Sciatic nerve (tissue), 2 donors: Measurements from ENCODE around the gene C19orf33. TPM values are rescaled to one million over a fixed set of nuclear protein-coding genes. Genes with fewer than 3 reads are reported as not detected.

Source experiments
- ATAC-seq: fragments of 200-7000 bp; cut with Tn5 transposase; one replicate; pipeline ENCODE4 v1.9.1; 2020; ENCODE audit warnings: mild to moderate bottlenecking, moderate library complexity
- DNase-seq: peaks from one replicate; pipeline ENCODE4 v3.0.0-alpha.2; 2020; ENCODE audit warnings: low spot score
- intact Hi-C: fragments of 100-400 bp; cut with DNase I; formaldehyde crosslinking; loops from one replicate; pipeline ENCODE4 v1.14.2; 2022
- total RNA-seq: library from RNA; stranded (reverse); fragmentation: NEBNext Ultra II Directional; extraction: Animal tissue kit (Norgen Biotek cat#: 25700); gene quantifications from one replicate; pipeline ENCODE4 v1.2.1, GENCODE V29; 2021
- donor health status: DM: no; HTN: no; CAD: no.
- donor health status: DM: no; HTN: no; CAD: no.

Gene C19orf33
- total RNA-seq, 1 donor from 2014 or later = 25.8 TPM

DNA sequence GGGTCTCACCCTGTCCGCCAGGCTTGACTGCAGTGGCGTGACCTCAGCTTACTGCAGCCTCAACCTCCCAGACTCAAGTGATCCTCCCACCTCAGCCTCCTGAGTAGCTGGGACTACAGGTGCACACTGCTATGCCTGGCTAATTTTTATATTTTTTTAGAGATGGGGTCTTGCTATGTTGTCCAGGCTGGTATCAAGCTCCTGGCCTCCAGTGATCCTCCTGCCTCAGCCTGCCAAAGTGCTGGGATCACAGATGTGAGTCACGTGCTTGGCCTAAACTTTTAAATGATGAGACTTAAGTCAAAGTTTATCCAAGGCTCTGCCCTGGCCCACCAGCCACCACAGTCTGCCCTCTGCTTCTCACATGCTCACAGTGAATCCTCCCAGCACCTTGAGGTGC is 2.2 kb downstream of the C19orf33 start:
- no peak for ATAC-seq
- DNase-seq = no peak
- intact Hi-C loops = no loop called here

GRCh38 chr19:38307076-38307475 is 3.0 kb downstream of the C19orf33 start:
- no peak for ATAC-seq
- DNase-seq = no peak
- intact Hi-C loops = no loop called here

DNA sequence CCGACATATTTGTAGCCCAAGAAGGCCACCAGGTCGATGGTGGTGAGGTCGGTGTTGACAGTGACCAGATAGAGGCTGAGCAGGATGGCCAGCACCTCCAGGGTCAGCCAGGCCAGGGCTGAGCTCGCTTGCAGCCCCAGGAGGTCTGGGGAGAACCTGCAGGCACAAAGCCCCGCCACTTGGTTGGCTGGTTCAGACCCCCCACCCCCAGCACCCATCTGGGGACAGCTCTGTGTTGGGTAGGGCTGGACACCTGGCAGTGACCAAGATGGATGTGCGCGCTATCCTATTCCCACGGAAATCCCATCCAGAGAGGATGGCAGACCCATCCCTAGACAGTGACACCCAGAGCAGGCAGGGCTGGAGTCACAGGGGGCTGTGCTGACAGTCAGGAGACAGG is 3.5 kb downstream of the C19orf33 start:
- ATAC-seq (no peak), DNase-seq (no peak)
- intact Hi-C loops = no loop called here

GRCh38 chr19:38308006-38308766 is 4.1 kb downstream of the C19orf33 start:
- DNase-seq = no peak
- intact Hi-C loops = no loop called here
- no peak for ATAC-seq

DNA sequence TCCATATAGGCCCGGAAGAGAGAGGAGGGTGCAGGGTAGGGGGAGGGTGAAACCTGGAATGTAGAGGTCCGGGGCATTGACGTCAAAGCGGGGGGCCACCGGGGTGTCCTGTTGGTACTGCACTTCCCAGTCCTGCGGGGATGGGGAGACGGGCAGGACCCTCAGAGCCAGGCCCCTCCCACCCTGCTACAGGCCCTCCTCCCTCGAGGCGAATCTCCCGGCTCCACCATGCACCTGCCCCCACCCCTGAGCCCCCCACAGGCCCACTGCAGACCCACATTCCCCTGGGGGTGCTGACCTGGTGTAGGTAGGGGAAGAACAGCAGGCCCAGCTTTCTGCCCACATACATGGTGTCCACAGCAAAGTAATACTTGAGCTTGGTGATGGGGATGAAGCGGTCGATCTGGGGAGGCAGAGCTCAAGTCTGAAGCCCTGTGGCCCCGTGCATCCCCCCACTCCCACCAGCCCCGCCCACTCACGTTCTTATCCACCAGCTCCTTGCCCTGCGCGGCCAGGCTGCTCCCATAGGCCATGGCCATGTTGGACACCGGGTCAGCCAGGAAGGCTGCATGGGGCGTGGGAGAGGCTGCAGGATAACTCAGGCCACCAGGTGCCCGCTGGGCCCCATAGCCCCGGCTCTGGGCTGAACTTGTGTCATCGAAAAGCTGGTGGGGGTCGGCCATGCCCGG is 5.0 kb downstream of the C19orf33 start:
- ATAC-seq = no peak
- intact Hi-C loops = no loop called here
- DNase-seq = no peak

DNA sequence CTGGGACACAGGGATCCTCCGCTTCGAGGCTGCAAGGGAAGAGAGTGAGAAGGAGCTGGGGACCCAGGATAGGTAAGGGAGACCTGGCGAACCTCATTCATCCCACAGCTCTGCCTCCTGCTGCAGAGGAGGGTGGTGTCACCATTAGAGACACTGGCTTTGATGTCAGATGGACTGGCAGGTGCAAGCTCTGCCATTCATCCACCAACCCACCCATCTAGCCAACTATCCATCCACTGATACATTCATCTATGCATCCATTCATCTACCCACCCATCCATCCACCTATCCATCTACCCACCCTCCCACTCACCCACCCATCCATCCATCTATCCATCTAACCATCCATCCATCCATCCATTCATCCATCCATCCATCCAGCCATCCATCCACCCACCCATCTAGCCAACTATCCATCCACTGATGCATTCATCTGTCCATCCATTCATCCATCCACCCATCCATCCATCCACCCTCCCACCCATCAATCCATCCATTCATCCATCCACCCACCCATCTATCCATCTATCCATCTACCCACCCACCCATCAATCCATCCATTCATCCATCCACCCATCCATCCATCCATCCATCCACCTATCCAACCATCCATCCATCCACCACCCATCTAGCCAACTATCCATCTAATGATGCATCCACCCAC is 5.7 kb downstream of the C19orf33 start:
- DNase-seq (no peak), ATAC-seq (no peak)
- intact Hi-C loops = no loop called here

GRCh38 chr19:38310279-38310670 is 6.2 kb downstream of the C19orf33 start:
- intact Hi-C loops = no loop called here
- DNase-seq = no peak
- ATAC-seq = no peak

GRCh38 chr19:38310986-38311385 is 6.9 kb downstream of the C19orf33 start:
- intact Hi-C loops = no loop called here
- ATAC-seq = no peak
- no peak for DNase-seq

GRCh38 chr19:38315657-38316476 is 11.8 kb downstream of the C19orf33 start, which contains the start of gene YIF1B:
Gene YIF1B, minus strand, starts transcription at chr19:38315947. Its CDS starts 30 bp downstream, at chr19:38315917.
- peak; percentile 96 for DNase-seq
- intact Hi-C loops = no loop called here
- peak; percentile 97 for ATAC-seq

- intact Hi-C loops = no loop called here
- ATAC-seq (no peak), DNase-seq (no peak)
These were observed 12.5 kb downstream of the C19orf33 start for GRCh38 chr19:38316477-38317067.

GRCh38 chr19:38317104-38317612 is 13.1 kb downstream of the C19orf33 start:
- ATAC-seq (no peak), DNase-seq (no peak)
- intact Hi-C loops = no loop called here

- intact Hi-C loops = no loop called here
- ATAC-seq = no peak
- DNase-seq = no peak
These were observed 14.6 kb downstream of the C19orf33 start for GRCh38 chr19:38318660-38319059.

DNA sequence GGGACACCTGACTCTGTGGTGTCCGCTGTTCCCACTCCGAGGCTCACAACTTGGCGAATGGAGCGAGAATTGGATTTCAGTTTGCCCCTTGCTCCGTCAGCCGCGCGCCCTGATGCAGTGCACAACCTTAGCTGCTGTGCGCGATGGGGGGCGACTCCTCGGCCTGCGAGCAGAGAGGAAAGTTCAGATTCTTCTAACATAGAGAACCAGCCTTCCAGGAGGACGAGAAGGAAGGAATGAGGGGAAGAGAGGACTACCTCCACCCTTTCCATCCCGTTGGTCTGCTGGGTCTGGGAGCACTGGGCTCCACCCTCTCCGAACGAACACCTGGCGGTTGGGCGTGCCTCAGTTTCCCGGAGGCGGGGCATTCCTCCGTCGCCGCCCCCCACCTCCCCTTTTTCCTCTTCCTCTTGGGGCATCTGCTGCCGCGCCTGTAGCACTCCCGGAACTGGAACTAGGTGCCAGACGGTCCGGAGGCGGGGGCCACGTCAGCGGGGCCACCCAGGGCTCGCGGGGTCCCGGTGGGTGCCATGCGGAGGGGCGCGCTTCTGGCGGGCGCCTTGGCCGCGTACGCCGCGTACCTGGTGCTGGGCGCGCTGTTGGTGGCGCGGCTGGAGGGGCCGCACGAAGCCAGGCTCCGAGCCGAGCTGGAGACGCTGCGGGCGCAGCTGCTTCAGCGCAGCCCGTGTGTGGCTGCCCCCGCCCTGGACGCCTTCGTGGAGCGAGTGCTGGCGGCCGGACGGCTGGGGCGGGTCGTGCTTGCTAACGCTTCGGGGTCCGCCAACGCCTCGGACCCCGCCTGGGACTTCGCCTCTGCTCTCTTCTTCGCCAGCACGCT is 15.6 kb downstream of the C19orf33 start, which contains the start of gene KCNK6:
Gene KCNK6 (plus strand): TSS at position 425 of the 838 bp plus-strand sequence. CDS start 106 bp downstream, at position 531.
- ATAC-seq = peak; percentile 1
- peak; percentile 75 for DNase-seq
- intact Hi-C loops = no loop called here

- DNase-seq = no peak
- no peak for ATAC-seq
- intact Hi-C loops = no loop called here
These were observed 16.9 kb downstream of the C19orf33 start for GRCh38 chr19:38320969-38321339.

DNA sequence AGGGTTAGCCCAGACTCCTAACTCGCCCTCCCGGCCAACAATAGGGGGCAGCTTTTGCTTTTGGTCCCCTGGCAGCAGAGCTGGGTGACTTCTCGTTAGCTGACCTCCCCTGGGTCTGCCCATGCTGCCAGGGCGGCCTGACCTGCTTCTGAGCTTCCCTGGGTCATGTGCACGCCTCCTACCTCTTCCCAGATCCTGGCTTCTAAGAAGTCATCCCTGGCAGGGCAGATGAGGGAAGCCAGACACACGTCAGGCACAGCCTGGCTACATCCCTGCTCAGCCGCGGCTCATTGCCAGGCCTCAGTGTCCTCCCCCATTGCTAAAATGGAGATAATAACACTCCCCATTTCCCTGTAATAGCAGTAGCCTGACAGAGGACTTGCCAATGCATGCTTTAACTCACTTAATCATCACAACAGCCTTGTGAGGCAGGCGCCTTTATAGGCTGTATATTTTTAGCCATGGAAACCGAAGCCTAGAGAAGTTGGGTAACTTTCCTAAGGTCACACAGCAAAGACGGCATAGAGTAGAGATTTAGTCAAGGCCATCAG is 17.7 kb downstream of the C19orf33 start:
- ATAC-seq = peak; percentile 28
- intact Hi-C loops = no loop called here
- DNase-seq = no peak

GRCh38 chr19:38323291-38323690 is 19.2 kb downstream of the C19orf33 start:
- intact Hi-C loops = no loop called here

GRCh38 chr19:38324431-38324830 is 20.4 kb downstream of the C19orf33 start:
- DNase-seq (no peak), ATAC-seq (no peak)
- intact Hi-C loops = no loop called here

More at GRCh38 chr19:38323291-38323690, 19.2 kb downstream of the C19orf33 start:
- ATAC-seq (no peak), DNase-seq (no peak)
